HG03108 (cell line): Measurements from ENCODE around the gene CLSTN3.
"Not testable (repeated sequence)": the region's sequence is repeated elsewhere in the genome, so short reads cannot be mapped to it uniquely, and the experiment has no call there.

ENCODE experiments used
- ATAC-seq: cut with Tn5 transposase; IDR thresholded peaks from one replicate; pipeline ENCODE4 v1.9.1; 2021; ENCODE audit warnings: moderate library complexity; ENCODE audit not compliant: unreplicated experiment

CLSTN3 gene

DNA sequence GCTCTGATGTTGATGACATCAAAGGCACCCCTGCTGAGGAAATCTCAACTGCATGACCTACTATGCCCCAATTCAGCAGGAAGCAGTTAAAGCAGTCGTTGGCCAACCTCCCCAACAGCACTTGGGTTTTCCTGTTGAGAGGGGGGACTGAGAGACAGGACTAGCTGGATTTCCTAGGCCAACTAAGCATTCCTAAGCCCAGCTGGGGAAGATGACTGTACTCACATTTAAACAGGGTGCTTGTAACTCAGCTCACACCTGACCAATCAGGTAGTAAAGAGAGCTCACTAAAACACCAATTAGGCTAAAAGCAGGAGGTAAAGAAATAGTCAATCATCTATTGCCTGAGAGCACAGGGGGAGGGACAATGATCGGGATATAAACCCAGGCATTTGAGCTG is 55.9 kb downstream of the CLSTN3 start:
- not testable (repeated sequence) for ATAC-seq

DNA sequence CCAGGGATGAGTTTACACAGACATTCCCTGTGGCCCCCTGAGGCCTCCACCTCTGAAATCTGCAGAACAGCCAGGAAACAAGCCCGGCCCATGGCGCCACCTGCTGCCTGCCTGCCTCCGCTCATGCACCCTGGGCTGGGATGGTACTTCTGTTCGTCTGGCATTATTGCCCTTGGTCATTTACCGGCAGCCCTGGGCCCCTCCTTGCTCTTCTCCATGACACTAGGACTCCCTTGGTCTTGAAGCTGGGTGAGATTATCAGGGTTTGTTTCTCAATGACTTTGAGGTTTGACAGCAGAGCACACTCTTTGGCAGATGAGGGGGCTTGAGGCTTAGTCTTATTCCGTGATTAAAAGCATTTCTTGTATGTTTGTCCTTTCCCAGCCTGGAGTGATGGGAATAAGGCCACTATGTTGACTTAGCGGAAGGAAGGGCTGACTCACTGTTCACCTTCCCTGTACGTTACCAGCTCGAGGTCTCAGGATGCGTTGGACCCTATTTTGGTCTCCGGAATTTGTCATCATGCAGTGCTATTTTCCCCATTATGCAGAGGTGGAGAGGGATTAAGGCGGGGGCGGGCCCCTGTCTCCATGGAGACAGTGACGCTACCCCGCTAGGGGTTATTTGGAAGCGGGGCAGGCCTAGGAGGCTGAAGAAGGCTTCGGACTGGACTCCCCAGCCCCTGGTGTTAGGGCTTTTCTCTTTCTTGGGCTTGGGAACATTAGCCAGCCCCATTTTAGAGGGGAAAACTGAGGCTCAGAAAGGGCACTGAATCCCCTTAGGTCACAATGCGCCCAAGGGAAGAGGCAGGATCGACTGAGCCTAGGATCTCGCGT is 58.6 kb downstream of the CLSTN3 start:
- peak; percentile 36 for ATAC-seq

DNA sequence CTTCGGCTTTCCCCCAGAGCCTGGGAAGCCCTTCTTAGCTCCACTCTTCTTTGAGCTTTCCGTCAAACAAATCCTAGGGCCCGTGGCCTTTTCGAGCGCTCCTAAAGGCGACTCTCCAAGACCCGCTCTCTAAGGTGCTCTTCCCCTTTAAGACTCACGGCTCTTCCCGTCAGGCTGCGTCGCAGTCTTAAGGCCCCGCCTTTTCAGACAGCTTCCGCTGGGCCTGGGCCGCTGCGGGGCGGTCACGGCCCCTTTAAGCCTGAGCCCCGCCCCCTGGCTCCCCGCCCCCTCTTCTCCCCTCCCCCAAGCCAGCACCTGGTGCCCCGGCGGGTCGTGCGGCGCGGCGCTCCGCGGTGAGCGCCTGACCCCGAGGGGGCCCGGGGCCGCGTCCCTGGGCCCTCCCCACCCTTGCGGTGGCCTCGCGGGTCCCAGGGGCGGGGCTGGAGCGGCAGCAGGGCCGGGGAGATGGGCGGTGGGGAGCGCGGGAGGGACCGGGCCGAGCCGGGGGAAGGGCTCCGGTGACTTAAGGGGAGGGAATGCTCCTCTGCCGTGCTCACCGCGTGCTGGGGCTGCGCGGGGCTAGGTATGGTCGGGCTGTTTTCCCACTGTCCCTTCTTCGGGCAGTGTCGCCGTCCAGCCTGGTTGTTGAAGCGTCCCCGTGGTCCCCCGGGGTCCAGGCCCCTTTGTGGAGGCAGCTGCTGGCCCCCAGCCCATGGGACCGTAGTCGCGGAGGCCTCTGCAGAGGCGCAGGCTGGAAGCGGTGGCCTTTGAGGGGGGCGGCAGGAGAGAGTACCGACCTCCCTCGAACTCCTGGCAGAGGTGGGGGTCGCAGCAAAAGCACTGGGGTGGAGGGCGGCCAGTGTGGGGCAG is 59.5 kb downstream of the CLSTN3 start, which contains the start of gene PEX5:
Gene PEX5, plus strand, starts transcription at position 289 of the 870 bp plus-strand sequence. CDS start 692 bp downstream, outside the sequence.
- peak; percentile 91 for ATAC-seq

DNA sequence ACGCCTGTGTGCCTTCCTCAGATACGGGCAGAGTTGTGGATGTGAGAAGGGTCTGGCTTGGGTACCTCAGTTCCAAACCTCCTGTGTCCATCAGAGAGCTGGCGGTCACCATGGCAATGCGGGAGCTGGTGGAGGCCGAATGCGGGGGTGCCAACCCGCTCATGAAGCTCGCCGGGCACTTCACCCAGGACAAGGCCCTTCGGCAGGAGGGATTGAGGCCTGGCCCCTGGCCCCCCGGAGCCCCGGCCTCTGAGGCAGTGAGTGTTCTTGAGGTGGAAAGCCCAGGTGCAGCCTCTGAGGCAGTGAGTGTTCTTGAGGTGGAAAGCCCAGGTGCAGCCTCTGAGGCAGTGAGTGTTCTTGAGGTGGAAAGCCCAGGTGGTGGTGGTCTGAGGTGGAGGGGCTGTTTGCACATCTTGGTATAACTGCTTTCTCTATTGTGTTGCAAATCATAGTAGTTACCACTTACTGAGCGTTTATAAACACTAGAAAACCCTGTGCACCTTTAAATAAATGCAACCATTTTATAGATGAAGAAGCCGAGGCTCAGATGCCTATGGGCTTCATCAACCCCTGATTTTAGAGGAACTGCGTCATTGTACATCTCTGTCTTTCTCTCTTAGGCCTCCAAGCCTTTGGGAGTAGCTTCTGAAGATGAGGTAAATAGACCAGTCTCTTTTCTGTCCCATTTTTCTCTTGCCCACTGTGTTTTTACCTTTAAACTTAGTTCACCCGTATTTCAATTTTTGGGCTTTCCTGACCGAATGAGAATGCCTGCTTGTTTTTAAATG is 60.3 kb downstream of the CLSTN3 start:
- no peak for ATAC-seq

DNA sequence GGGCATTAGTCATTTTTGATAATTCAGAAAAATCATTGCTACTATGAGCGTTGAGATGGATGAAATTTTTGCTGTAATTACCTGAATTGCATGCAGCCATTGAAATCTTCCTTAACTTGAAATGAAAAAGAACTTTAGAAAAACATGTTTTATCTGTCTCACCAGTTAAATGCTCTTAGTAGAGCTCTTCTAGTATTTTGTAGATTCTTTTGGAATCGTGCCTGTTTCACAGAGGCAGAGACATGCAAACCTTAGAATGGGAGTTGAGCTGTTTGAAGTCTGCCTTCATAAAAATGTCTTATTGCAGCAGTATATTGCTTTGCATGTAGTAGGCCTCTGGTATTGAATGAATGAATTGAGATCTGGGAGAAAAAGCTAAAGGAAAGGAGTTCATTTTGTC is 63.5 kb downstream of the CLSTN3 start:
- ATAC-seq: no peak

DNA sequence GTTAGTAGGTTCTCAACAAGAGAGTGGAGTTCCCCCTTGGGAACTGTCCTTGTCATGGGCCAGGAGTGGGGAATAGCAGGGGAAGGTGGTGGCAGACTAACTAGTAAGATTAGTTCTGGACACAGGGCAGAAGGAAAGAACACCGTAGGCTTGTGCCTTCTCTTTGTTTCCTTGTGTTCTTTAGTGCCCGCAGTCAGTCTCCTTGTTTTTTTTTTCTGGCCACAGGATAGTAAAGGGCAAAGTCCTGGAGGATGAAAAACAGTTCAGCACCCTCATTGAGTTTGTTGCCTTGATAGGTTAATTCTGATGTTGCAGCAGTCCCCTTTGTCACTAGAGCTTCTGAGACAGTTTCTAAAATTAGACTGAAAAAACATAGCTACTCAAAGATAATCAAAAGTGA is 67.7 kb downstream of the CLSTN3 start:
- no peak for ATAC-seq

DNA sequence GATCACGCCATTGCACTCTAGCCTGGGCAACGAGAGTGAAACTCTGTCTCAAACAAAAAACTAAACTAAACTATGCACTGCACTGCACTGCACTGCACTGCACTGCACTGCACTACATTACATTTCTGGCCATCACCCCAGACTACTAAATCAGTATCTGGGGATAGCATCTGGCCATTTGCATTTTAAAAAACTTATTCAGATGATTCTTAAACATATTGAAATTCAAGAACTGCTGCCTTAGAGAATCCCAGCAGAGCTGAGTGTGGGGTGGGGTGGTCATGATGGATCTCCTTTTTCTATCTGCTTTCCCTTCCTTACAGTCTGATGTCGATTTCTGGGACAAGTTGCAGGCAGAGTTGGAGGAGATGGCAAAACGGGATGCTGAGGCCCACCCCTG is 72.9 kb downstream of the CLSTN3 start:
- ATAC-seq: no peak

DNA sequence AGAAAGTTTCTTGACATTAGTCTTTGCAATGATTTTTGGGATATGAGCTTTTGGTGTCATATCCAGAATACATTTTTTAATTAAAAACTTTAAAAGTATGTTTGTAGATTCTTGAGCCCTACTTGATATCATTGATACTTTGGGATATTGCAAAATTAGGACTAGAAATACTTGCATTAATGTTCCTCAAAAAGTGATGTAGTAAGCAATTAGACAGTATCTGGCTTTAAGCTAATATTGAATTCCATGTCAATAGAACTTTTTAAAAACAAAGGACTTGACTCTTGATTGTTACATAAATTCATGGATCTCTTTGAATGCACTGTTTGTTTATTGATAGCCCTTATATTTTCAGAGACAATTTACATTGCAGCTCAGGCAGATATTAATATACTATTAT is 74.9 kb downstream of the CLSTN3 start:
- ATAC-seq: no peak

DNA sequence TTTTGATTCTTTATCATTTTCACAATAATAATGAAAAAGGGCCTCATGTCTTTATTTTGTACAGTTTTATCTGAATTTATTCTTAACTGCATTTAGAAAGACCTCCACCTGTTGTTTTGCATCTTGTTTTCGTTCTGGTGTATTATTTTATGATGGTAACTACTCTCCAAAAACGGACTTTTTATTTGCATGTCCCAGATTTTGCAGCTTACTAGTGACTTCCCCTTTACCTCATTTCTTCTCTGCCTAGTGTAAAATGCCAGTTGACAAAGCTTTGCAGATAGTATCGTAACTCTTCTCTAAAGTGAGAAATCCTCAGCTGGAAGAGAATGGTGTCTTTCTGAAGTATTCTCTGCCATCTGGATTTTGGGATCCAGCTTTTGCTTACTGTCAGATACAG is 76.5 kb downstream of the CLSTN3 start:
- no peak for ATAC-seq

DNA sequence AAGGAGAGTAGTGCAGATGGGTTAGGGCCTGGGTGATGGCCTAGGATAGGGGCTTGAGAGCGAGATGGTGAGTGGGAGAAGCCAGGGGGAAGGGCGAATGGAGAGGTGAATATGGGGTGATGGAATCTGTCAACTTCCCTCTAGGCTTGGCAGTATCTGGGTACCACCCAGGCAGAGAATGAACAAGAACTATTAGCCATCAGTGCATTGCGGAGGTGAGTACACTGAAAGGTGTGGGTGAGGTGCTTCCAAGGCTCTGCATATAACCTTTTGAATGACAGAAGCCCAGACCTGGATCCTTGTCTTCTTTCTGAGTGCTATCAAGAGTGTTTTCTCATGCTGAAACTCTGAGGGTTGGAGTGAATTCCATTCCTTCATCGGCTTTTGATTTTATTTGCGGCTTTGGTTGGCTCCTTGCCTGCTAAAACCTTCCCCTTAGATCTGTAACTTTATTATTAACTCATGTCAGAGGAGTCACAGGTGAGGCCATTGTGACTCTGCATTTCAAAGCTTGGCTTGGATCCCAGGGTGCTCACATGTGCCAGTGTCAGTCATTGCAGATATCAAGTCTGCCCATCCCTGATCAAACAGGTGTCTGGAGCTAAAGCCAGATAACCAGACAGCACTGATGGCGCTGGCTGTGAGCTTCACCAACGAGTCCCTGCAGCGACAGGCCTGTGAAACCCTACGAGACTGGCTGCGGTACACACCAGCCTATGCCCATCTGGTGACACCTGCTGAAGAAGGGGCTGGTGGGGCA is 77.9 kb downstream of the CLSTN3 start:
- ATAC-seq: no peak
